ENCODE data around the gene CARS2.

DNA sequence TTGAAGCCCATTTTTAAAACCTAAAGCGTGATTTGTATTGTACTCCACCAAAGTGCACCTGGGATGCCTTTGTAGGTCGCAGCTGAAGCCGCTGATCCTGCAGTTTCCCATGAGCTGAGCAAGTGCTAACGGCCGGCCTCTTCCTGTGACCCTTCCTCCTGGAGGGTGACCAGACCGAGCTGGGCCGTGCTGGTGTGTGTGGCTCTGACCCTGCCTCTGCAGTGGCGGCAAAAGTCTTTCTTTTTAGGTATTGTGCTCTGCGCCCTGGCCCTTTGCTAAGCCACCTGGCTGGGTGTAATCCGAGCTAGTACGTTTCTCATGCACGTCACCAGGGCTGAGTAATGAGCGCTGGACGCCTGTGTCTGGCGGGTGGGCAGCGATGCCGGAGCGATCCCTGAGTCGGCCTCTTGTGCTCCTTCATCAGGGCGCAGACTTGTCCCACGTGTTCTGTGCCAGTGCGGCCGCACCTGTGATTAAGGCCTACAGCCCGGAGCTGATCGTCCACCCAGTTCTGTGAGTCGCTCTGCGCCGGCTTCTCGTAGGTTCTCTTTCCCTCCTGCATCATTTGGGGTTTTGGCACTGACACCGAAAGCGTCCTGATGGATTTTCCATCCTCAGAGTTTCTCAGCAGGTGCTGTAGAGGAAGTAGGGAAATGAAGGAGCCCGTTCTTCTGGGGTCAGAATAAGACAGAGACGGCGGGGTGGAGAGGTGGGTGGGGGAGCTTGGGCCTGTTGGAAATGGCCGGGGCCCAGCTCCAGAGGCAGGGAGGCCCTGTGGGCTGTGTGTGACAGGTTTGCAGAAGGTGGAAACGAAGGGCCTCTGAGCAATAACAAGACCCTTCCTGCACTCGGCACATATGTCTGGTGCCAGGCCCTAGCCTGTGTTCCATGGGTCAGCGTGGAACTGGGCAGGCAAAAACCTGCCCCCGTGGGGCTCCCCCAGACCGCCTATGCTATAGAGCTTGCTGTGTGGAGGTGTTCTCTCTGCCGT is 80.9 kb downstream of the CARS2 start:
- TF ChIP-seq POLR2AphosphoS5 (IDR thresholded peaks at IDR 0.05; ENCODE audit: low read depth, low read length) (no peak), POLR2A (IDR thresholded peaks at IDR 0.05; ENCODE audit: low read depth, low read length) (no peak), SPI1 (IDR thresholded peaks at IDR 0.05; ENCODE audit: low read depth, low read length) (no peak), TAF1 (IDR thresholded peaks at IDR 0.05; ENCODE audit: low read depth, low read length) (no peak), POU2F2 (IDR thresholded peaks at IDR 0.05; ENCODE audit: low read depth, low read length) (no peak), PAX5 (IDR thresholded peaks at IDR 0.05; ENCODE audit: insufficient read depth, low read length, severe bottlenecking) (no peak)

Measured in GM12891 (cell line).